GM12878 (cell line): ENCODE data around the gene UTF1. TPM values are rescaled to one million over a fixed set of nuclear protein-coding genes. Genes with fewer than 3 reads are reported as not detected.

Experiments
- ATAC-seq: fragments of 200-7000 bp; cut with Tn5 transposase; 3 replicates; pipeline ENCODE4 v1.9.1; 2020; ENCODE audit warnings: mild to moderate bottlenecking, moderate library complexity
- BruUV-seq: library from RNA; stranded (reverse); fragments of 400-500 nt; replicated peaks from 2 replicates; lab custom pipeline; 2021; lab: Mats Ljungman, UMichigan
- CTCF ChIA-PET: fragments of 300-600 bp; sonication (Branson Sonifier 250); formaldehyde crosslinking; extraction: SDS; loops from one replicate; lab custom pipeline; 2021; ENCODE audit warnings: inconsistent platforms; lab: Yijun Ruan, JAX
- POLR2A ChIA-PET: fragments of 350-600 bp; formaldehyde crosslinking; extraction: SDS; loops from one replicate; lab custom pipeline; 2021; ENCODE audit warnings: inconsistent platforms; lab: Charles Lee
- RAD21 ChIA-PET: fragments of 300-600 bp; sonication (Branson Sonifier 250); formaldehyde crosslinking; loops from one replicate; lab custom pipeline; 2023; ENCODE audit warnings: antibody characterized with exemption; ENCODE audit not compliant: unreplicated experiment; lab: Charles Lee
- SMC1A ChIA-PET: fragments of 300-600 bp; sonication (Branson Sonifier 250); formaldehyde crosslinking; loops from one replicate; lab custom pipeline; 2023; ENCODE audit not compliant: unreplicated experiment, uncharacterized antibody; lab: Charles Lee
- DNase-seq: peaks from one replicate; pipeline ENCODE4 v3.0.0-alpha.2; 2011; ENCODE audit warnings: low read depth, low spot score
- FAIRE-seq: peaks from 3 replicates; lab custom pipeline; 2011; peaks lifted over from hg19 to GRCh38; lab: Jason Lieb, UNC
- H2AFZ ChIP-seq: 2 replicates; pipeline ENCODE4 v1.6.0; 2011; ENCODE audit warnings: low read depth, low read length, control low read depth; ENCODE audit not compliant: control insufficient read depth
- H3K27ac ChIP-seq: 2 replicates; pipeline ENCODE4 v1.5.1; 2011; ENCODE audit warnings: control low read depth; ENCODE audit not compliant: control insufficient read depth, insufficient read depth
- H3K27me3 ChIP-seq, 2 experiments: replicated peaks in 1 of 2; 2 replicates each; pipeline versions ENCODE4 v1.6.0 to v1.6.1; 2011; ENCODE audit warnings: low read length in 1 of 2; ENCODE audit not compliant: control insufficient read depth in 2 of 2, insufficient read depth in 2 of 2
- H3K36me3 ChIP-seq, 2 experiments: 2 replicates each; pipeline ENCODE4 v1.5.1; 2011; ENCODE audit warnings: low read length in 1 of 2; ENCODE audit not compliant: control insufficient read depth in 2 of 2, insufficient read depth in 2 of 2
- H3K4me1 ChIP-seq: 2 replicates; pipeline ENCODE4 v1.6.1; 2011; ENCODE audit warnings: mild to moderate bottlenecking, low read length, moderate library complexity, mixed read lengths; ENCODE audit not compliant: control insufficient read depth, insufficient read depth
- H3K4me2 ChIP-seq: 2 replicates; pipeline ENCODE4 v1.6.0; 2011; ENCODE audit warnings: control low read depth; ENCODE audit not compliant: control insufficient read depth, insufficient read depth
- H3K4me3 ChIP-seq: fragments of 200-600 bp; sonication (generic); 2 replicates; pipeline ENCODE4 v1.5.1; 2016
- H3K79me2 ChIP-seq: 2 replicates; pipeline ENCODE4 v1.6.0; 2011; ENCODE audit warnings: low read length; ENCODE audit not compliant: control insufficient read depth, insufficient read depth
- H3K9ac ChIP-seq: 2 replicates; pipeline ENCODE4 v1.8.0; 2011; ENCODE audit warnings: low read length, control low read depth, mixed read lengths; ENCODE audit not compliant: control insufficient read depth, insufficient read depth
- H3K9me3 ChIP-seq: replicated peaks from 3 replicates; pipeline ENCODE4 v1.5.1; 2011; ENCODE audit warnings: mild to moderate bottlenecking, low read length; ENCODE audit not compliant: control insufficient read depth, insufficient read depth
- H4K20me1 ChIP-seq: 2 replicates; pipeline ENCODE4 v1.6.0; 2011; ENCODE audit not compliant: control insufficient read depth, insufficient read depth
- CUX1 ChIP-seq: IDR thresholded peaks from 2 replicates; pipeline ENCODE4 v1.6.1; 2012; ENCODE audit warnings: improper control_type of control experiment, low read depth, low read length; ENCODE audit not compliant: insufficient replicate concordance
- FOXK2 ChIP-seq: fragments of 450-650 bp; IDR thresholded peaks from 2 replicates; pipeline ENCODE4 v1.6.1; 2017; ENCODE audit warnings: mild to moderate bottlenecking, moderate library complexity
- GATAD2B ChIP-seq: fragments of 450-650 bp; conservative IDR thresholded peaks from 2 replicates; pipeline ENCODE4 v1.6.1; 2017; ENCODE audit warnings: low read depth, mild to moderate bottlenecking, moderate library complexity
- HCFC1 ChIP-seq: fragments of 150-350 bp; IDR thresholded peaks from 2 replicates; pipeline ENCODE4 v1.6.1; 2014; ENCODE audit warnings: low read length
- KDM1A ChIP-seq: fragments of 200-600 bp; sonication (generic); IDR thresholded peaks from 2 replicates; pipeline ENCODE4 v1.6.1; 2016; ENCODE audit warnings: borderline replicate concordance
- MEF2A ChIP-seq: IDR thresholded peaks from 2 replicates; pipeline ENCODE4 v1.6.1; 2011; ENCODE audit warnings: low read depth, mild to moderate bottlenecking, low read length, moderate library complexity; ENCODE audit not compliant: insufficient read depth
- MXI1 ChIP-seq: fragments of 150-350 bp; IDR thresholded peaks from 2 replicates; pipeline ENCODE4 v1.6.1; 2011; ENCODE audit warnings: low read depth, mild to moderate bottlenecking, inconsistent platforms, low read length, improper control_type of control experiment
- PAX5 ChIP-seq: IDR thresholded peaks from 2 replicates; pipeline ENCODE4 v1.6.1; 2011; ENCODE audit warnings: low read depth, low read length, borderline replicate concordance
- RBBP5 ChIP-seq: fragments of 200-600 bp; sonication (generic); conservative IDR thresholded peaks from 2 replicates; pipeline ENCODE4 v1.6.1; 2016
- RCOR1 ChIP-seq: conservative IDR thresholded peaks from 2 replicates; pipeline ENCODE4 v1.6.1; 2012; ENCODE audit warnings: low read depth, low read length, improper control_type of control experiment
- SMARCA5 ChIP-seq: fragments of 450-650 bp; IDR thresholded peaks from 2 replicates; pipeline ENCODE4 v1.6.1; 2017; ENCODE audit warnings: mild to moderate bottlenecking
- TAF1 ChIP-seq: IDR thresholded peaks from 2 replicates; pipeline ENCODE4 v1.6.1; 2011; ENCODE audit warnings: mild to moderate bottlenecking, low read depth, low read length, borderline replicate concordance
- ZNF384 ChIP-seq: IDR thresholded peaks from 2 replicates; pipeline ENCODE4 v1.6.1; 2012; ENCODE audit warnings: low read depth, mild to moderate bottlenecking, low read length, improper control_type of control experiment, borderline replicate concordance
- ZNF592 ChIP-seq: fragments of 450-650 bp; IDR thresholded peaks from 2 replicates; pipeline ENCODE4 v1.6.1; 2017; ENCODE audit warnings: mild to moderate bottlenecking, moderate library complexity
- WGBS: methylation state at CpG from one replicate; pipeline ENCODE4 v1.1.6; 2016; ENCODE audit warnings: low lambda C conversion rate; ENCODE audit not compliant: insufficient replicate concordance, insufficient coverage; ENCODE audit errors: missing lambda C conversion rate; 5-methylcytosine and 5-hydroxymethylcytosine counted together
- in situ Hi-C: fragments of 300-500 bp; cut with MboI; formaldehyde crosslinking; loops from 9 replicates; pipeline ENCODE4 v1.14.3; 2018; ENCODE audit warnings: mixed read lengths
- intact Hi-C: fragments of 100-400 bp; cut with micrococcal nuclease; formaldehyde crosslinking; loops from one replicate; pipeline ENCODE4 v1.14.2; 2022; ENCODE audit not compliant: unreplicated experiment
- polyA plus RNA-seq, 11 experiments: library from polyadenylated mRNA; depleted of rRNA in 4 of 11; unstranded in 6 of 11; stranded (reverse) in 5 of 11; fragments of >200 nt; fragmentation: Nextera tagmentation in 4 of 11; fragmentation: Illumina TruSeq in 1 of 11; extraction: Ambion mirVana in 4 of 11; extraction: Trizol in 1 of 11; gene quantifications; 1 replicate in 1 of 11; 2 replicates in 10 of 11; pipeline versions ENCODE4 v1.2.1 to v1.2.3, GENCODE V29; 2011 to 2016; ENCODE audit warnings: inconsistent platforms in 2 of 11, missing spikeins in 2 of 11, low read depth in 1 of 11
- total RNA-seq, 4 experiments: library from RNA; depleted of rRNA in 3 of 4; stranded (reverse); fragments of >200 nt in 3 of 4; fragmentation: Illumina TruSeq in 1 of 4; extraction: Trizol in 1 of 4; gene quantifications; 2 replicates each; pipeline versions ENCODE4 v1.2.1 to v1.2.3, GENCODE V29; 2013 to 2021

UTF1 gene
- total and polyA plus RNA-seq, 10 of the 15 experiments (the other 5 are each of a cell fraction or from before 2014, with no cell fraction given), result not detected

GRCh38 chr10:133184591-133185244, 45.3 kb upstream of the UTF1 start:
- Histone ChIP-seq H4K20me1 (no peaks in the 10 kb centered on the region), H2AFZ (no peak overlapping the region), H3K4me3 (no peak overlapping the region), H3K27me3 (no peaks in the 10 kb centered on the region), H3K9me3 (no peaks in the 10 kb centered on the region; the same call in 2 of the 3 replicates), H3K4me1 (no peaks in the 10 kb centered on the region), H3K79me2 (no peaks in the 10 kb centered on the region), H3K9ac (no peak overlapping the region), H3K36me3 (no peaks in the 10 kb centered on the region), H3K4me2 (no peak overlapping the region), H3K27ac (no peak overlapping the region)
- ATAC-seq (no peak), DNase-seq (no peak), FAIRE-seq (no peak)
- BruUV-seq, result no TSS peak
- ChIA-PET RAD21 (no interaction called here), POLR2A (no interaction called here), SMC1A (no interaction called here), CTCF (no interaction called here)
- WGBS, result 52% methylated on average over 23 of the region's 23 CpGs
- intact Hi-C loops (no loop called here), in situ Hi-C loops (no loop called here)
- TF ChIP-seq PAX5 (no peak), ZNF384 (no peak), KDM1A (no peak), CUX1 (no peak), HCFC1 (no peak), RCOR1 (no peak), FOXK2 (no peak), TAF1 (no peak), ZNF592 (no peak), MEF2A (no peak), MXI1 (no peak), GATAD2B (no peak), RBBP5 (no peak), SMARCA5 (no peak)
